DLD1 (cell line): Measurements from ENCODE around the gene ACADS.

Experiments used
- in situ Hi-C: cut with HindIII; loops from 2 replicates; pipeline ENCODE4 v1.10.0; 2017; ENCODE audit warnings: low sequenced_read_pairs

The ACADS gene

DNA sequence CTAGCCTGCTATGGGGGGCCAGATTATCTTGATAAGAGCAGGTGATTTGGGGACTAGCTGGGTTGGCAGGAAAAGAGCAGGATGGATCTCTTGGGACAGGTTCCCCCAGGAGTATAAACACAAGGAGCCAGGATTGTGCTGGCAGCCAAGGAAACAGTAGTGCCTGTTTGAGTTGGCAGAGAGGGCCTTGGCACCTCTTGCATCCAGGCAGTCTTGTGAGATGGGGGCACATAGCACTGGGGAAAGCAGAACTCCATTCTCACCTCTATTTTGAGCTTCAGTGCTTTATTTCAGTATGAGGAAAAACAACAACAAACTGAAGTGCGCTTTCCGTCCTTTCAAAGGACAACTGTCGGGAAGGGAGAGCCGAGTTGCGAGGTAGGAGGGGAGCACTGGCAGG lies 24.7 kb upstream of the ACADS start:
- in situ Hi-C loops, result no loop called here

DNA sequence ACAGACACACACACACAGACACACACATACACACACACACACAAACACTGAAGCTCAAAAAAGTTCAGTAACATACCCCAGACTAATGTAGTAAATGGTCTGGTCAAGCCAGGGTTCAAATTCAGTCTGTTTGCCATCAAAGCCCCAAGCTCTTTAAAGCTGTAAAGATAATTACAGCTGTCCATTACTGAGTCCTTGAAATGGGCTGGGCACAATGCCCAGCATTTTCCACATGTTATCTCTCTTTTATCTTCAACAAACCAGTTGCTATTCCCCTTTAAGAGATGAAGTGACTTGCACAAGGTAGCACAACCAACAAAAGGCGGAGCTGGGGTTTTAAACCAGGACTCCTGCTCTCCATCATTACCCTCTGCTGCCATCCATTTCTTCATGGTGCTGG lies 23.0 kb upstream of the ACADS start:
- in situ Hi-C loops, result no loop called here

DNA sequence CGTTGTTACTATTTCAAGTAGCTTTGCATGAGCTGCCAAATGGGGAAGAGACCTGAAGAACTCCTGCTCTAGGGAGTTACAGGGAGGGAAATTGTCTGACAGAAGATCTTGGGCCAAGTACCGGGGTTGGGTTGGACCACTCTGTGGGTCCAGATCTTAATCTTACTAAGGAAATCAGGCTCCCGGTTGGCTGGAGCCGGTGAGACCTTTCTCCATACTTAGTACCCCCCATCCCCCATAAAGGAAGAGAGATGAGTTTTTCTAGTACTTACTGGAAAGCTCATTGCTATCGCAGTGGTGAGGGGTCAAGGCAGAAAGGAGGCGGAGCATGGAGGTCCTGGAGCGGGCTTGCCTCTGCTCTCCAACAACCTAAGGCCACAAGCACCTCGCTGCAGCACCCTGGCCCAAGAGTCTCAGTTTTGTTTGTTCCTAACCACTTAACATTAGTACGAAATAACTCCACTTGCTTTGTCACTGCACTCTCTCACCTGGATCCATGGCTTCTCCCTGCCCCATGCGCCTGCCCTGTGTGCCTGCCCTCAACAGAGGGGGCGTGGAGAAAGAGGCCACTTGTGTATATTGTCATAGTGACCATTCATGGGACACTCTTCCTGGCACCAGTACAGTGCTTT lies 22.2 kb upstream of the ACADS start:
- in situ Hi-C loops, result no loop called here

DNA sequence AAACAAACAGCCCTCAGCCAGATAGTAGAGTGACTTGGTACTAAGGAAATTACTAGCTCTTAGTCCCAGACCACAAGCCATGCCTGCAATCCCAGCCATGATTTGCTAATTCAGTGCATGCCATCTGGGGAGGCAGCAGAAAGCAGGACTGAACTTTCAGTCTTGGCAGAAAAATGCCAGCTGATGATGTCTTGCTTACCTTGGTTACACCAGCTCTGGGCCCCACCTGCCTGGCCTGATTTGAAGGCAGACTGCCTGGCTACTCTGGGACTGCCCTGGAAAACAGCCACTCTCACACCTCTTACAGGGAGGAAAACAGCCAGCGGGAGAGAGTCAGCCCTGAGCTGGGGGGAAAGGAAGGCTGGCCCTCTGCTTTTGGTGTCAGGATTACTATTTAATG lies 20.0 kb upstream of the ACADS start:
- in situ Hi-C loops, result no loop called here

DNA sequence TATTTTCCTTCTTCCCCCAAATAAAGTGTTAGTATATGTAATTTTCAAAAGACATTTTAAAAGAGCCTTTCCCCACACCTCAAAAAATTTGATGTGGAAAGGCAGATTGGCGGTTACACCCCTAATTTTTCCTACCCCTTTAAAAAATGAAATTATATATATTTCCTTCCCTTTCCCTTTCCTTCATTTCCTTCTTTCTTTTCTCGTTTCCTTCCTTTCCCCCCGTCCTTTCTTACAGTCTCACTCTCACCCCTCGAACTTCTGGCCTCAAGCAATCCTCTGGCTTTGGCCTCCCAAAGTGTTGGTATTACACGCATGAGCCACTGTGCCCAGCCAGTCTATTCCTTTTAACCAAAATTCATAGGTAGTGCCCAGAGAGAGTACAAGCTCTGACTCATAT lies 19.6 kb upstream of the ACADS start:
- in situ Hi-C loops, result no loop called here

DNA sequence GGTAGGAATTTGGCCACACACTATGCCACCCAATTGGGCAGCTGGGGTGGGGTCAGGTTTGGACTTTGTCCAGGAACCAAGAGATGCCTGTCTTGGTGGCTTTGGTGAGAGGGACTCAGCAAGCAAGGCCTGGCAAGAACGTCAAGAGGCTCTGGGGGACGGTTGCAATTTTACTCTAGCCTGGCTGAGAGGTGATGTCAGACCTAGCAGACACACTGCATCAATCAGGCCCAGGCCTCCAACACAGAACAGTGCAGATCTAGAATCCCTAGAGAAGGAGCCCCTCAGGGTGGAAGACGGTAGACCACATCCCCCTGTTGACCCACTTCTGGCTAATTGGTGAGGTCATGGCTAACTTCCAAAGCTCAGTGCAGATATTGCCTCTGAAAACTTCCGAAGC lies 17.0 kb upstream of the ACADS start:
- in situ Hi-C loops, result no loop called here

DNA sequence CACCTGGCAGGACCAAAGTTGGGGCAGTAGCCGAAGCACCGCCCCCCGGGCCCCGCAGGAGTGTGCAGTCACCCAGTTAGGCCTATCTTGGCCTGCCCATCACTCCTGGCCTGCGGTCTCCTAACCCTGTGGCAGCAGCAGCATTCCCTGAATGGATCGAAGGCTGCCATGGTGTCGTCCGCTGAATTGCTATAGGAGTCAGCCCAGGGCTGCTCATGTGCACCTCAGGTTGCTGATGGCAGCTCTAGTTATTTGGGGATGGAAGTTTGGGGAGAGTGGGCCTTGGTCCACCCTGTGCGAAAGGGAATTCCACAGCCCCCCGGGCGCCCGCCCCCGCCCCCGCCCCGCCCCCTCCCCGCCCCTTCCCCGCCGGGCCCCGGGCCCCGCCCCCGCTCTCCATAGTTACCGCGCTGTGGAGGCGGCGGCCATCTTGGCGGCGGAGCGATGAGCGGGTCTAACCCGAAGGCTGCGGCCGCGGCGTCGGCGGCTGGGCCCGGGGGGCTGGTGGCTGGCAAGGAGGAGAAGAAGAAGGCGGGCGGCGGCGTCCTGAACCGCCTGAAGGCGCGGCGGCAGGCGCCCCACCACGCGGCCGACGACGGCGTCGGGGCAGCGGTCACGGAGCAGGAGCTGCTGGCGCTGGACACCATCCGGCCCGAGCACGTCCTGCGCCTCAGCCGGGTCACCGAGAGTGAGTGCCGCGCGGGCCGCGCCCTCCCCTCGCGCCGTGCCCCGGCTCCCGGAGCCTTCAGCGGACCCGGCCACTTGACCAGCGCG lies 15.4 kb upstream of the ACADS start, which contains the start of gene UNC119B:
Gene UNC119B (plus strand): TSS at position 428 of the 774 bp plus-strand sequence. CDS start 17 bp downstream, at position 445.
- in situ Hi-C loops, result no loop called here

DNA sequence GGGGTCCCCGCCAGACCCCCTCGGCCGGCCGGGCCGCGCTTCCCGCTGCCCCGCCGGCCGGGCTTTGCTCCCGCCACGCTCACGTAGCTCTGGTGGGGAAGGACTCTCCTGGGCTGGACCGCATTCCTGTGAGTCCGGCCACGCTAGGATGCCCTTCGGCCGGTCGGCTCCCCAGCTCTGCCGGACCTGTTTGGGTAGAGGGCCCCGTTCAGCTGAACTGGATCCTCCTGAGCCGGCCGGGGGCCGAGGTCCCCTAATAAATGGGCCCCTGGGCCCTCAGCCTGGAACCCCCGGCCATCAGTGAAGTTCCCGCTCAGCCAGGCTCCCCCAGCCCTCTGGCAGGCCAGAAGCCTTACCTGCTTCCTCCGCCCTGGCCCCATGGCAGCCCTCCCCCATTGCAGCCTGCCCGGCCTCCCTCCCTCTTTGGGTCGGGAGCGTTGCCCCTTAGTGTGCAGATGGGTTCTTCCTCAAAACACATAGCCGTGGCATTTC lies 14.8 kb upstream of the ACADS start:
- in situ Hi-C loops, result no loop called here

DNA sequence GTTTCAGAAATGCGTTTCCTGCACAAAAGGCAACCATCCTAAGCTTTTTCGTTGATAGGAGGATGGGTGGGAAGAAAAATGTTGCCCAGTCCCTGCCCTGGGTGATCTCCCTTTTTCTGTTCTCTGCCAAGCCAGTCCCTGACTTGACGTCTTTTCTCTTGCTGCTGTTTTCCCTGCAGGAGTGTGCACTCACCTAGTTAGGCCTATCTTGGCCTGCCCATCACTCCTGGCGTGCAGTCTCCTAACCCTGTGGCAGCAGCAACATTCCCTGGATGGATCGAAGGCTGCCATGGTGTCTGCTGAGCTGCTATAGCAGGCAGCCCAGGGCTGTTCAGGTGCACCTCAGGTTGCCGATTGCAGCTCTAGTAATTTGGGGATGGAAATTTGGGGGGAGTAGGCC lies 14.2 kb upstream of the ACADS start:
- in situ Hi-C loops, result no loop called here

DNA sequence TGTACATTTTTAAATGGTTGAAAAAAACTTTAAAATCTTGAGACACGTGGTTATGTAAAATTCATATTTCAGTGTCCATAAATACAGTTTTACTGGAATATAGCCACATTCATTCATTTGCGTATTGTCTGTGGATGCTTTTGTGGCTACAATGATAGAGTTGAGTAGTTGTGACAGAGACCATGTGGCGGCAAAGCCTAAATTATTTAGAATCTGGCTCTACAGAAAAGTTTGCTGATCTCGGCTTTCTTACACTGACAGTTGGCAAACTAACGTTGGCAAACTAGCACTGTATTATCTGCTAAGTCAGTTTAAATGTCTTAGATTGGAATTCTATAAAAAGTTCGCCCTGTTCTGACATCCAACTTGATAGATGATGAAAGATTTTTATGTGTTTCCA lies 13.0 kb upstream of the ACADS start:
- in situ Hi-C loops, result no loop called here

DNA sequence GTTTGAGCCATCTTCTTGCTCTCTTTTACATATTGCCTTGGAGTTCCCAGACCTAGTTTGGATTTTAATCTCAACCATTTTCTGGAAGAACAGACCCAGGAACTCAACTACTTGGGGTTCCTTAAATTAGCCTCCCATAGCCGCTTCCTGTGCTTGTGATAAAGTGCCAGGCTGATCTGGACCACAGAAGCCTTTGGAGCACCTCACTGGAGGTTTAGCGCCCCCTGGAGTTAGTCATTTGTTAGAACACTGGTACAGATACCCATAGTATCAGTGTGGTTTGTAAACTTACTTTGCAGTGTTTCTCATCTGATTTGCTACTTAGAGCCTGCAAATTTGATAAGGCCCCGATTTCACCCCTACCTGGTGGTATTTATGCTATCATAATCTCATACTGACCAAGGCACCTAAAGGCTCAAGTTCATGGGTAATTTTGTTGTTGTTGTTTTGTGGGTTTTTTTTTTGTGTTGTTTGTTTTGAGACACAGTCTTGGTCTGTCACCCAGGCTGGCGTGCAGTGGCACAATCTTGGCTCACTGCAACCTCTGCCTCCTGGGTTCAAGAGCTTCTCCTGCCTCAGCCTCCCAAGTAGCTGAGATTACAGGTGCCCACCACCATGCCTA lies 11.7 kb upstream of the ACADS start:
- in situ Hi-C loops, result no loop called here

DNA sequence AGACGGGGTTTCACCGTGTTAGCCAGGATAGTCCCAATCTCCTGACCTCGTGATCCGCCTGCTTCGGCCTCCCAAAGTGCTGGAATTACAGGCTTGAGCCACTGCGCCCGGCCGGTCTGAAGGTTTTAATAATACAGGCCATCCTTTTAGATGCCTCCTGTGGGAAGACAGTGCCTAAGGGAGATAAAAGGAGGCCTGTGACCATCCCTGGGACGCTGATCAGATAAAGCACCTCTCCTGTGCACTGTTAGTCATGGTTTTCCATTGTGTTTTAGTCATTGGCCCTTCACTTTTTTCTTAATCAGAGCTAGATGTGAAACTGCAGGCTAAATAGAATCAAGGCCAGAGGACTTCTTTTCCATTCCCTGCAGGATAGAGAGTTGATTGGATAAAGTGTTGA lies 7.6 kb upstream of the ACADS start:
- in situ Hi-C loops, result no loop called here

DNA sequence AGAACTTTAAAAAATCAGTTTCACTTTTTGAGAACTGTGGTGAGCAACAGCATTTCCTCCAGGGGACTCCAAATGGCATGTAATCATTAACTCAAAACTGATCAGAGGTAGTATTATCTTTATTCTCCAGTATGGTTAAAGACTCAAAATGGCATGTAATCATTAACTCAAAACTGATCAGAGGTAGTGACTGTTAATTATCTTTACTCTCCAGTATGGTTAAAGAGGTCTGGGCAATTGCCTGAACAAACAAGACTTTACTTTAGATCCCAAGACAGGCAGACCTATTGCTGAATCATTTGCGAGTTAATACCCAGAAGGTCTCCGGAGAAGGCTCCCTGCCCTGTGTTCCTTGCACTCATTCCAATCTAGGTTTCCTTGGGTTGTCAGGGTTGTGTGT lies 6.6 kb upstream of the ACADS start:
- in situ Hi-C loops, result no loop called here

DNA sequence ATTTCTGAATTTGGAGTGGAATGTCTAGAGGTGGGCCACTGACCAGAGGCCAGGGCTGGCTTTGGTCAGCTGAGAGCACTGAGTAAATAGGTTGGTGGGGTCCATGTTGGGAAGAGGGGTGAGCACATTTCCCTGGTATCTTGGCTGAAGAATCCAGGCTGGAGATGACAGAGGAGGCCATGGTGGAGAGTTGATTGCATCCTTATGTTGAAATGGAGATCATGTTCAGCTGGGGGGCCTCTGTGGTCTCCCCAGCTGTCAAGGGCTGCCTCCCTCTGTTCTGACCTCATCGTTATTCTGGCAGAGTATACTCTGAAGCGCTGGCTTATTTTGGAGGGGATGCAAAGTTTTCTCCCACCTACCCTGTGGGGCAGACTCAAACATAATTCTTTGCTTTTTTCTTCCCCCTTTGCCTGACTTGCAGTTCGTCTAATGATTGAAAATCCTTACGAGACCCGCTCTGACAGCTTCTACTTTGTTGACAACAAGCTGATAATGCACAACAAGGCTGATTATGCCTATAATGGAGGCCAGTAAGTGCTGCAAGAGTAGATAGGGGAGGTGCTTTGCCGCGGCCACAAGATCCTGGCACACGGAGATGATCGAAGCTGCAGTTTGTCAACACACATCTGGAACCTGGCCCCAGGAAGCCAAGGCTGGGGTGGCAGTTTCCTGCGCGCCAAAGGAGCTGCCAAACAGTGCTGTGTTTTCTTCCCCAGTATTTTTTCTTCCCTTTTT lies 6.0 kb upstream of the ACADS start:
- in situ Hi-C loops, result no loop called here

DNA sequence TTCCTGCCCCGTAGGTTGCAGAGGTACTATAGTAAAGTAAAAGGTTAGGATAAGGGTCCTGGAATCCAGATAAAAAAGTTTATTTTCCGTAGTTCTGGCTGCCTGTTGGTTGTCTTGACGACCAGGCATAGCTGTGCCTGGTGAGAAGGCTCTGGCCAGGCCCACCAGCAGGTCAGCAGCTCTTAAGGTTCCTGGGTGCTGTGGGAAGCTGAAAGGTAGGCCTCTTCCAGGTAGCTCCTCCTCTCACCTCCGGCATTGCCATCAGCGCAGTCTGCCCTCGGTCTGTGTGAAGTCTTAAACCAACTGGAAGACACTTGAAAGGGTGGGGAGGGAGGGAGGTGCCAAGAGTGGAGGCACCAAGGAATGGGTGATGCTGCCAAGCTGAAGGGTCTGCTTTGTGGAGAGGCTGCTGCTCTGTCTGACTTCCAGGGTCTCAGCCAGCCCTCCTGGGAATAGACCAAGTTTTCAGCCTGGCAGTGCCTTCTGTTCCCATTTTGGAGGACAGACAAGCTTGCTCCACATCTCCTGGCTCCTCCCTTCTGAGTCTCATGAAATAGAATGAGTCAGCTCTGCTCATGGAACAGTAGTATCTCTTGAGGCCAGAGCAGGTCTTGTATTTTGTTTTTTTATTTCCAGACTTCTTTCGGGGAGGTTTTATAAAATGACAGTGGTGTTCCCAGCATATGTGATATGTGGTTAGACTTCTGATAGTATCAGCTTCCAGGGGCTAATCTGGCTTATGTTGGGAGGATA lies 5.2 kb upstream of the ACADS start:
- in situ Hi-C loops, result no loop called here

DNA sequence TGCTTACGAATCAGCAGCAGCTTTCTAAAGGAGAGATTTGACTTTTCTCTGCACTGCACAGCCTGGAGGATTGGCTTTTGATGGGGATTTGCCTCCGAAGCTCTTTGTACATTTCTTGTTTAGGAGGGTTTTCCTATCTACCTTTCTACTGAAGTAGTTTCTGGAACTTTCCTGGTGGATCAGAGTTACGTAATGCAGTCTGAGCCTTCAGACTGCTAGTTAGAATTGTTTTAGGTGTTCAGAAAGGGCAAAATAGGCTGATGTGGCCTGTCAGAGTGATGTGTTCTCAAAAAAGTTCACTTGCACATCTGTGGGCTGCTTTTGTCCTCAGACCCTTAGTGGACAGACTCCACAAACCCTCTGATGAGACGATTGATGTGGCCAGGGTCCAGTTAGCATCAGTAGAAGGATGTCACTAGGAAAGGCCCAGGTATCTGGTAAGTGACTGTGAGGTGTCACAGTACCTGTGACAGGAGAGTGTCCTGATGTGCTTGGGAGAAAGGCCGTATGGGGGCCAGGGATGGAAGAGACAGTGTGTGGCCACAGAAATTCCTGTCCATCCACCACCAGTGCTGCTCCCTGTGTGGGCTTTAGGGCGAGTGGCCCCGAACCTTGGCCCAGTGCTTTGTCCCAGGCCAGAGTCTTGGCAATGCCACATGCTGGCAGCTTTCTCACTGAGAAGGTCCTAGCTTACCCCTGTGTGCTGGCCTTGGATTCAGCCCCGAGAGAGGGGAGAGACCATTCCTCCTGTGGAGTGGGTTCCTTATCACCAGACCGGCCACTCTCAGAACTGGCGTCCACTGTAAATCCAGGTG lies 4.4 kb upstream of the ACADS start:
- in situ Hi-C loops, result no loop called here

DNA sequence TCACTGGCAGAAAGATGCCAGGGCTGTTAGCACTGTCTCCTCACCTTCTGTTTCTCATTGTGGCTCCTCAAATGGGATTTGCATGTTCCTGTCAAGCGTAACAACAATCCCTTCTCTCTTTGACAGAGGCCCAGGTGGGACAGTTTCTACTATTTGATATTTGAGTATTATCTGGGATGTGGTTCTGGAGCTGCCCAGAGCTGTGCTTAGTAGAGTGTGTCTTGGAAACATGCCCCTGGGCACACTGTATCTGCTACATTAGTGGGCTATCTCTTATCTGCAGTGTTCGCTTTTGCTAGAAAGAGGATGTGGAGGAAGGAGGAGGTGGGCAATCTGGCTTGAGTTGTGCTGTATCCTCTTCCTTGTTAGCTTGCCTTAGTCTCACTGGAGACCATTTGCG lies 3.8 kb upstream of the ACADS start:
- in situ Hi-C loops, result no loop called here

DNA sequence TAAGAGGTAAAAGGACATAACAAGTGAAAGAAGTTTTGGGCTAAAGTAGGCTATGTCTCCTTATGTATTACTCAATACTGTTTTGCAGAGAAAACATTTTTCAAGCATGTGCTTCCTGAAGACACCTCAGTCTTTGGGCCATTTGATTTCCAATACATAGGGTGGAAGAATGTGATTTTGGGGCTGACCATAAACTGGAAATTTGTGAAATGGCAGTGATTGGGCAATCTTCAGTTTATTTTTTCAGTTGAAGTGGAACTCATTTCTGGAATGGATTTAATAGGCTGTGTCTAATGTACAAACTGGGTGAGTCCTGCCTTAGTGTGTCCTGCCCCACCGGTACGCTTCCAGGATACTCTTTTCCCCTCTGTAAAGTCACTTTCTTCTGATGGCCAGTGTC lies 2.8 kb upstream of the ACADS start:
- in situ Hi-C loops, result no loop called here

DNA sequence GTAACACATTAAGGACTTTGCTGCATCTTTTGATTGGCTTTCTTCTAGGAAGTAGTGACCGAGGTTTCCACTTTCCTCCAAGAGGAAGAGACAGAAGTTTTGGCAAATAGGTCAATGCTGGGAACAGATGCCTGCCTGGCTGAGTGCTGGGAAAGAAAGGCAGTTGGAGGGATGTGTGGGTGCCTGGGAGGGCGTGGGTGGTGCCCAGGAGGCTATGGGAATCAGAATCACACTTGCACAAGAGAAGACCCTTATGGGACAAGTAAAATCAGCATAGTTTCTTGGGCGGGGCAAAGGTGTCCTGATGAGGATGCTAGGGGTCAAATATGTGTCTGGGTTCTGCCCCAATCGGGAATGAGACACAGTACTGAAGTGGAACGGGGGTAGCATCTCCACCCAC lies 906 bp upstream of the ACADS start:
- in situ Hi-C loops, result no loop called here

DNA sequence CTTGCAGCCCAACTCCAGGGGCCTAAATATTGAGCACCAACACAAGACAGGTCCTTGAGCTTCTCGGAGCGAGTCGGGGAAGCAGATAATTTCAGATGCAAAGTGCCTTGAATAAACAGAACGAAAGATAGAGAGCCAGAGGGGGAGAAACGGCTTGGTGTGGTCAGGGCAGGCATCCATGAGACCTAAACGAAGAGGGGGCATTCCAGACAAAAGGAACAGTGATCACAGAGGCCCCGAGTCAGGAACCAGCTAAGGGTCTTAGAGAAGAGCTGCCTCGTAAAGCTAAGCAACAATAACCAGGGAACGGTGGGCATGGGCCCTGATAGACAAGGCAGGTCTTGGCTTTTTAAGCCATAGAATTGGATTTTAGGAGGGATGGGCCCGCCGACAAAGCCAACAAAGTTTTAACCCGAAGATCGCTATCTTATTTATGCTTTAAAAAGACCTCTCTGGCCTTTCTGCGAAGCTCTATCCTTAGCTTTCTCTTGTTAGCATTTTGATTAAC lies 421 bp upstream of the ACADS start:
- in situ Hi-C loops, result no loop called here
